PC-9 (cell line): ENCODE data around the gene NDUFA12. TPM values are rescaled to one million over a fixed set of nuclear protein-coding genes. Genes with fewer than 3 reads are reported as not detected.

Experiments used
- BruUV-seq: library from RNA; stranded (reverse); fragments of 400-500 nt; replicated peaks from 2 replicates; lab custom pipeline; 2021; lab: Mats Ljungman, UMichigan
- CTCF ChIA-PET: fragments of 300-600 bp; sonication (Branson Sonifier 250); formaldehyde crosslinking; loops from one replicate; lab custom pipeline; 2022; ENCODE audit warnings: antibody characterized with exemption; lab: Charles Lee
- POLR2A ChIA-PET: fragments of 300-600 bp; sonication (Branson Sonifier 250); formaldehyde crosslinking; loops from one replicate; lab custom pipeline; 2022; ENCODE audit warnings: antibody characterized with exemption; ENCODE audit not compliant: unreplicated experiment; lab: Charles Lee
- DNase-seq, 2 experiments: peaks; one replicate each; pipeline versions ENCODE4 v3.0.0 to v3.0.0-alpha.2; 2015 to 2022; ENCODE audit warnings: mixed read lengths in 1 of 2
- H2AFZ ChIP-seq: fragments of 200-600 bp; sonication (generic); 2 replicates; pipeline ENCODE4 v1.8.1; 2017; ENCODE audit warnings: antibody characterized with exemption
- H3F3A ChIP-seq: fragments of 200-600 bp; sonication (generic); 2 replicates; pipeline ENCODE4 v1.8.1; 2017; ENCODE audit warnings: antibody characterized with exemption, mild to moderate bottlenecking, low read depth; ENCODE audit not compliant: insufficient read depth
- H3K27ac ChIP-seq: fragments of 200-600 bp; sonication (generic); 2 replicates; pipeline ENCODE4 v1.6.1; 2016; ENCODE audit warnings: mixed run types
- H3K27me3 ChIP-seq: fragments of 200-600 bp; sonication (generic); 2 replicates; pipeline ENCODE4 v1.6.1; 2016; ENCODE audit warnings: low read depth, mixed run types; ENCODE audit not compliant: insufficient read depth
- H3K36me3 ChIP-seq: fragments of 200-600 bp; sonication (generic); 2 replicates; pipeline ENCODE4 v1.6.1; 2016; ENCODE audit warnings: low read depth, mixed run types
- H3K4me1 ChIP-seq: fragments of 200-600 bp; sonication (generic); replicated peaks from 2 replicates; pipeline ENCODE4 v1.6.1; 2016; ENCODE audit warnings: mixed run types; ENCODE audit not compliant: insufficient read depth
- H3K4me2 ChIP-seq: fragments of 200-600 bp; sonication (generic); 2 replicates; pipeline ENCODE4 v1.6.1; 2017; ENCODE audit warnings: mixed run types
- H3K4me3 ChIP-seq: fragments of 200-600 bp; sonication (generic); 2 replicates; pipeline ENCODE4 v1.6.1; 2016; ENCODE audit warnings: mixed run types
- H3K79me2 ChIP-seq: fragments of 200-600 bp; sonication (generic); 2 replicates; pipeline ENCODE4 v1.6.1; 2017; ENCODE audit warnings: low read depth, mixed run types
- H3K9me2 ChIP-seq: fragments of 200-600 bp; sonication (generic); 2 replicates; pipeline ENCODE4 v1.8.1; 2017; ENCODE audit warnings: mild to moderate bottlenecking; ENCODE audit not compliant: insufficient read depth
- H3K9me3 ChIP-seq: fragments of 200-600 bp; sonication (generic); 2 replicates; pipeline ENCODE4 v1.8.1; 2016; ENCODE audit warnings: low read depth; ENCODE audit not compliant: insufficient read depth
- H4K20me1 ChIP-seq: fragments of 200-600 bp; sonication (generic); 2 replicates; pipeline ENCODE4 v1.8.1; 2017; ENCODE audit not compliant: insufficient read depth
- EZH2 ChIP-seq: fragments of 200-600 bp; sonication (generic); IDR thresholded peaks from 2 replicates; pipeline ENCODE4 v1.8.0; 2017; ENCODE audit warnings: antibody characterized with exemption, low read depth
- intact Hi-C: fragments of 100-400 bp; cut with micrococcal nuclease; formaldehyde crosslinking; loops from one replicate; pipeline ENCODE4 v1.10.0; 2022; ENCODE audit not compliant: unreplicated experiment
- total RNA-seq: library from RNA; stranded (reverse); gene quantifications from 2 replicates; pipeline ENCODE4 v1.2.3, GENCODE V29; 2021
- TF ChIP-seq, protein P1 (sequence below): fragments of 200-600 bp; sonication (generic); conservative IDR thresholded peaks from 2 replicates; pipeline ENCODE4 v1.6.1; 2017; ENCODE audit warnings: mixed run types, antibody characterized with exemption, mild to moderate bottlenecking, moderate library complexity

NDUFA12 gene
- total RNA-seq, 1 experiment from 2014 or later: 108 TPM

DNA sequence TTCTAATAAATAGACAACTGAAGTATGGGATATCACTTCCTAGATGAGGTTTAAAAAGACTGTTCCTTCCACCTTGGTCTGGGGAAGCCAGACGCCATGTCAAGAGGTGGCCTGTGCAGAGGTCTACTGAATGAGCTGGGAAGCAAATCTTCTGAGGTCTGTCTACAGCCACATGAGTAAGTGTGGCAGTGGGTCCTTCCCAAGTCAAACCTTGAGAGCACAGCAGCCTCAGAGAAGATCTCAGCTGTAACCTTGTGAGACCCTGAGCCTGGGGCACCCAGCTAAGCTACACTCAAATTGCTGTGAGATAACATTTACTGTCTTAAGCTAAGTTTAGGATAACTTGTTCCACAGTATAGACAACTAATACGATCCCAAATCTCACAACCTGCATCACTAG is 20.2 kb downstream of the NDUFA12 start:
- TF ChIP-seq, protein P1, sequence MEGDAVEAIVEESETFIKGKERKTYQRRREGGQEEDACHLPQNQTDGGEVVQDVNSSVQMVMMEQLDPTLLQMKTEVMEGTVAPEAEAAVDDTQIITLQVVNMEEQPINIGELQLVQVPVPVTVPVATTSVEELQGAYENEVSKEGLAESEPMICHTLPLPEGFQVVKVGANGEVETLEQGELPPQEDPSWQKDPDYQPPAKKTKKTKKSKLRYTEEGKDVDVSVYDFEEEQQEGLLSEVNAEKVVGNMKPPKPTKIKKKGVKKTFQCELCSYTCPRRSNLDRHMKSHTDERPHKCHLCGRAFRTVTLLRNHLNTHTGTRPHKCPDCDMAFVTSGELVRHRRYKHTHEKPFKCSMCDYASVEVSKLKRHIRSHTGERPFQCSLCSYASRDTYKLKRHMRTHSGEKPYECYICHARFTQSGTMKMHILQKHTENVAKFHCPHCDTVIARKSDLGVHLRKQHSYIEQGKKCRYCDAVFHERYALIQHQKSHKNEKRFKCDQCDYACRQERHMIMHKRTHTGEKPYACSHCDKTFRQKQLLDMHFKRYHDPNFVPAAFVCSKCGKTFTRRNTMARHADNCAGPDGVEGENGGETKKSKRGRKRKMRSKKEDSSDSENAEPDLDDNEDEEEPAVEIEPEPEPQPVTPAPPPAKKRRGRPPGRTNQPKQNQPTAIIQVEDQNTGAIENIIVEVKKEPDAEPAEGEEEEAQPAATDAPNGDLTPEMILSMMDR: no peak
- TF ChIP-seq EZH2: no peak
- H3K4me2 ChIP-seq: no peak overlapping the region
- no peaks in the 10 kb centered on the region; the same call in 1 of the 2 replicates for H3K36me3 ChIP-seq
- H2AFZ ChIP-seq: no peak overlapping the region
- intact Hi-C loops: loop anchor here (10.0 kb wide), 1 partner anchor 439 kb away; no protein-coding TSS in a partner anchor
- 0 out of 2 replicates have a peak, but pooled peaks cover 2% of the 10 kb centered on the region for H3K79me2 ChIP-seq
- H3F3A ChIP-seq: no peaks in the 10 kb centered on the region; the same call in 1 of the 2 replicates
- H3K9me2 ChIP-seq: no peaks in the 10 kb centered on the region
- no peaks in the 10 kb centered on the region for H3K9me3 ChIP-seq
- ChIA-PET CTCF (no interaction called here), POLR2A (no interaction called here)
- no peak overlapping the region for H3K4me3 ChIP-seq
- H4K20me1 ChIP-seq: no peaks in the 10 kb centered on the region
- H3K4me1 ChIP-seq: no peaks in the 10 kb centered on the region
- no peak overlapping the region for H3K27ac ChIP-seq
- no TSS peak for BruUV-seq
- no peaks in the 10 kb centered on the region for H3K27me3 ChIP-seq
- no peak for DNase-seq

DNA sequence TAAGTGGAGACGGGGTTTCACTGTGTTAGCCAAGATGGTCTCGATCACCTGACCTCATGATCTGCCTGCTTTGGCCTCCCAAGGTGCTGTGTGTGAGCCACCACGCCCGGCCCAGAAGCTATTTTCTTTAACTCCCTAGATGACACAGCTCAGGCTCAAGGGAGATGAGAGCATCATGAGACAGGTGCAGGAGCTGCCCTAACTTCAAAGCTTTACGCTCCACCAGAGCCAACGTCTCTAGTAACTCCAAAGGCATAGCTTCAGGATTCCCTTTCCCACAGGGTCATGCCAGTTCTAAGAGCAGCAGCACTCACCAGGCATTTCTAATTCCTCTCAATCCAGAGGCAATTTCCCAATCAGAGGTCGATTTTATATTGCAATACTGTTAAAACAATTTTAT is 21.0 kb downstream of the NDUFA12 start:
- 0 out of 2 replicates have a peak, but pooled peaks cover 2% of the 10 kb centered on the region for H3K79me2 ChIP-seq
- no peak overlapping the region for H3K4me2 ChIP-seq
- H3K27me3 ChIP-seq: no peaks in the 10 kb centered on the region
- TF ChIP-seq, protein P1: no peak
- no peak for TF ChIP-seq EZH2
- no TSS peak for BruUV-seq
- H3K9me3 ChIP-seq: no peaks in the 10 kb centered on the region
- H3K4me1 ChIP-seq: no peaks in the 10 kb centered on the region
- H3K27ac ChIP-seq: no peak overlapping the region
- no peaks in the 10 kb centered on the region for H4K20me1 ChIP-seq
- H3K36me3 ChIP-seq: no peaks in the 10 kb centered on the region; the same call in 1 of the 2 replicates
- H3K9me2 ChIP-seq: no peaks in the 10 kb centered on the region
- H2AFZ ChIP-seq: no peak overlapping the region
- intact Hi-C loops: loop anchor here (10.0 kb wide), 1 partner anchor 438 kb away; no protein-coding TSS in a partner anchor
- no peaks in the 10 kb centered on the region; the same call in 1 of the 2 replicates for H3F3A ChIP-seq
- CTCF ChIA-PET: no interaction called here
- no peak for DNase-seq
- H3K4me3 ChIP-seq: no peak overlapping the region
- POLR2A ChIA-PET: no interaction called here

DNA sequence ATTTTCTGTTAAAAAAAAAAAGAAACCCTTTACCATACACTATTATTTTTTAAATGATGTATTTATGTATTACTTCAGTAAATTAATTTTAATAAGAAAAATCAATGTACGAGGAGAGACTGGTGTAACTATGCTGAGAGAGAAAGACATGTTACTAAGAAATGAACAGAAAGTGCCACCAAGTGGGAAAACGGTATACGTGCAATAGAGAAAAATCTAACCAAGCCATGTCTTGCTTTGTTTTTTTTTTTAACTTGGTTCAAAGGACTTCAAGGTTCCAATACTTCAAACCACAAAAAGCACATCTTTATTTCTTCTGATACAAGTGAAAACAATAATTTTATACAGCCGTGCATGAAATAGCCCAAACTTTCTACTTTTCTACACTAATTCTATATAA is 22.9 kb downstream of the NDUFA12 start:
- Histone ChIP-seq H3K4me1 (no peaks in the 10 kb centered on the region), H3F3A (no peaks in the 10 kb centered on the region; the same call in 1 of the 2 replicates), H3K9me2 (no peaks in the 10 kb centered on the region), H4K20me1 (no peaks in the 10 kb centered on the region), H2AFZ (no peak overlapping the region), H3K9me3 (no peaks in the 10 kb centered on the region), H3K27me3 (no peaks in the 10 kb centered on the region), H3K36me3 (no peaks in the 10 kb centered on the region; the same call in 1 of the 2 replicates), H3K4me3 (no peak overlapping the region), H3K4me2 (no peak overlapping the region), H3K79me2 (0 out of 2 replicates have a peak, but pooled peaks cover 2% of the 10 kb centered on the region), H3K27ac (no peak overlapping the region)
- TF ChIP-seq EZH2: no peak
- TF ChIP-seq, protein P1: no peak
- DNase-seq: no peak
- intact Hi-C loops: loop anchor here (10.0 kb wide), 1 partner anchor 436 kb away; no protein-coding TSS in a partner anchor
- CTCF ChIA-PET: no interaction called here
- POLR2A ChIA-PET: no interaction called here
- no TSS peak for BruUV-seq
